GM03348 (cell line): ENCODE data around the gene MAPK8IP2.
"Not testable (repeated sequence)": the region's sequence is repeated elsewhere in the genome, so short reads cannot be mapped to it uniquely, and the experiment has no call there.

Experiments used
- DNase-seq: peaks from one replicate; pipeline ENCODE4 v3.0.0; 2012; ENCODE audit warnings: low spot score

Gene MAPK8IP2

GRCh38 chr22:50612528-50613221, 12.1 kb downstream of the MAPK8IP2 start:
- peak; percentile 33 for DNase-seq

DNA sequence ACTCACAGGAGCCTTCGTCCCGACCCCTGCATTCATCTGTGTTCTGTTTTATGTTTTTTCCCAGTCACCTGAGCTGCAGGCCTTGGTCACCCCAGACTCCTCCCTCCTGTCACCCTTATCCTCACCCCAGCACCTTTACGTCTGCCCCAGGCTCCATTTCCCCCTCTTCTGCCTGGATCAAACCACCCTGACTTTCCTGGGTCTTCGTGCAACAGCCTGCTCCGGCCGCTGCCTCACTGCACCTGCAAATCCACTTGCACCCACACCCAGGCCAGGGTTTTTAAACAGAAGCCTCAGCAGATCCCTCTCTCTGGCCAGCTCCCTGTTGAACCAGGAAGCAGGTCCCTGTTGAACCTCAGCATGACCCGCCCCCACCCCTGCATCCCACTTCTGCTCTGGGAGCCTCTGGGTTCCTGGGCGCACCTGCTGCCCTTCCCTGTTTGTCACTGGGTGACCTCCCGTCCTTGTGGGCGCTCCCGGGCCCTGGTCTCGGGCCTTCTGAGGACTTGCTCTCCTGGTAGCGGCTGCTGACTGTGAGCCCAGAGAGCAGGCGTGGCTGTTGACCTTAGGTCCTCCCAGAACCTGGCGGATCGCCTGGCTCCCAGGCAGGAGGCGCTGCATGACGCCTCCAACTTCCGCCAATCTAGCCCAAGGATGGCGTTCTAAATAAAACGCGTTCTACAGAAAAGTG, 12.8 kb downstream of the MAPK8IP2 start:
- DNase-seq: no peak

DNA sequence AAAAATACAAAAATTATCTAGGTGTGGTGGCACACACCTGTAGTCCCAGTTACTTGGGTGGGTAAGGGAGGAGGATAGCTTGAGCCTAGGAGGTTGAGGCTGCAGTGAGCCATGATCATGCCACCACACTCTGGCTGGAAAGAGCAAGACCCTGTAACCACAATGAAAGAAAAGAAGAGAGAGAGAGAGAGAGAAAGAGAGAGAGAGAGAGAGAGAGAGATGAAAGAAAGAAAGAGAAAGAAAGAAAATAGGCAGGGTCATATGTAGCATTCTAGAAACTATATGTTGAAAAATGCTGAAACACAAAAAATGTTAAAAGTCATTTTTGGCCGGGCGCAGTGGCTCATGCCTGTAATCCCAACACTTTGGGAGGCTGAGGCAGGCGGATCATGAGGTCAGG, 13.7 kb downstream of the MAPK8IP2 start:
- not testable (repeated sequence) for DNase-seq

DNA sequence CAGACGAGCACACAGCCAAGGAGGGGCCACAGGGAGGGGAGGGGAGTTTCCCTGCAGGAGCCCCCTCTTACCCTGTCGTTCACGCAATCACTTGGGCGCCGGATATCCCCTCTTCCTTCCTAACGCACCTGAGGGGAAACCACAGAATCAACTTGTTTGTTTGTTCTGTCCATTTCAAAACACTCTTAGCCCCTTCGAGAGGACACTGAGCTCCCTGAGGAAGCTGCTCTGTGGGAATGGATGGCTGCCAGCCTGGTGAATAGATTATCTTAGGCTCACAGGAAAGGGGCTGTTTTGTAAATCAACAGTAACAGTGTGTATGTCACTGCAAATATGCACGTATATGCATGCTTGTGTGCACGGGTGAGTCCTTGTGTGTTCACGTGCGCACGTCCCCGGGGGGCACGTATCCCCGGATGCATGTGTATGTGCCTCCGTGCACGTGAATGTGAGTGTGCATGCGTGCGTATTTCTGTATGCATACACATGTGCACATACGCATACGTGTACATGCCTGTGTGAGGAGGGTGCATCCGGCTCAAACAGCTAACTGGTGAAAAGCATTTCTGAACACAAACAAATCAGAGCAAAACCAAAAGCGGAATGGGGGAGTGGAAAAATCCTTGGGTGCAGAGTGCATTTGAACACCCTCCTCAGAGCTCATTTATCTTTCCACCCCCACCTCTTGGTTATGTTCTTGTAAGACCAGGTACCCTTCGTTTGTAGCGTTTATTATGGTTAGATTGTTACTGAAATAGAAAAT, 20.2 kb downstream of the MAPK8IP2 start:
- DNase-seq: peak; percentile 89

GRCh38 chr22:50621356-50621880, 20.8 kb downstream of the MAPK8IP2 start:
- peak; percentile 5 for DNase-seq

- DNase-seq: peak; percentile 19
Measured at GRCh38 chr22:50621948-50622722, 21.5 kb downstream of the MAPK8IP2 start.

- peak; percentile 29 for DNase-seq
Measured at GRCh38 chr22:50622723-50623327, 22.2 kb downstream of the MAPK8IP2 start.

- DNase-seq: no peak
Measured at GRCh38 chr22:50624347-50625130, 23.9 kb downstream of the MAPK8IP2 start.

GRCh38 chr22:50625131-50625567, 24.6 kb downstream of the MAPK8IP2 start:
- DNase-seq: no peak

- DNase-seq: no peak
Measured at GRCh38 chr22:50625568-50626313, 25.1 kb downstream of the MAPK8IP2 start.

DNA sequence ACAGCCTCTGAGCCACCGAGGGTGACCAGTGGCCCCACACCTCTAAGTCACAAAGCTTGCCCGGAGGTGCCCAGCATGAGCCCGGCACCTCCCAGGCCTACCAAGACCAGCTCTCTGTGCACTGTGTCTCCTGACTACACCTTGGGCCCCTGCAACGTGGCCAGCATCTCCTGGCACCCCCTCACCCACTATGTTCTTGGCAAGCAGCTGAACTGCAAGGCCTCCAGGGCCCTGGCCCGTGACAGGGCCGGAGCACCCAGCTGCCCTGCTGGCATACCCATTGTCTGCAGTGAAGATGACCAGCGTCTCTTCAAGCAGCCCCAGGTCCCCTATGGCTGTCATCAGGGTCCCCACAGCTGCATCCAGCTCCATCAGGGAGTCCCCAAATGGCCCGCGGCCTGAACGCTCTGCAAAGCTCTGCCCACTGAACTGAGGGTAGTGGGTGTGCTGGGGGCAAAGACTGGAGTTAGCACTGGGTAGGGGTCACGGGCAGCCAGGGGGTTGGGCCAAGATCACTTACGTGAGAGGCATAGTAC, 25.8 kb downstream of the MAPK8IP2 start:
- no peak for DNase-seq

- no peak for DNase-seq
Measured at GRCh38 chr22:50626850-50627641, 26.5 kb downstream of the MAPK8IP2 start.

DNA sequence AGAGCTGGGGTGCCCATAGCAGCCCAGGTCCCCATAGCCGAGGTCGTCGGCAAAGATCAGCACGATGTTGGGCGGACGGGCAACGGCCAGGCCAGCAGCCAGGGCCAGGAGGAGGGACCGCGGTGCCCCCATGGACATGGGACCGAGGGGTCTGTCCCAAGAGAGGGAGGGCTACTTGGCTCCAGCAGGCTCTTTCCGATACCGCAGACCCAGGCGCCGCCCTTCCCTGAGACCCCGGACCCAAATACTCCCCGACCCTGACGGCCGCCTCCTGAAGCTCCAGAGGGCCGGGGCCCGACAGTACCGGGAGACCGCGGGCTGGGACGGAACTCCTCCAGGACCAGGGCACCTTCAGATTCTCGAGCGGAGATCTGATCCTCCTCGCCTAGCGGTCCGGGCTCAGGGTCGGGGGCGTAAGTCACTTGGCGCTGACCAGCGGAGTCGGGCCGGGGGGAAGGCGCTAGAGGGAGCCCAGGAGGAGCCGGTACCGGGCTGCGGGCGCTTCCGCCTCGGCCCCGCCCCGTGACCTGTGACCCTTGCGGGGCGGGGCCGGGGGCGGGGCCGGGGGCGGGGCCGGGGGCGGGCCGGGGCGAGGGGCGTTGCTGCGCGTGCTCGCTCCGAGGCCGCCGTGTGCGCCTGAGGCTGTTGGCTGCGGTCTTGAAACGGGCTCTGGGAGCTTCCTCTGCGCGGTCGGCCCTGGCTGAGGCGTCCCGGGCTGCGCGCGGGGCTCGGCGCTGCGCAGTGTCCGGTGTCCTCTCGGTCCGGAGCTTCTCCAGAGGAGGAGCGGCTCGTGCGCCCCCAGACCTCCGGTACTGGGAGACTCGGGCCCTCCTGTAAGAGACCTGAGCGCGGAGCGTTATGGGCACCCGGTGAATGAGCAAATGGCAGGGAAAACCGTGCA, 27.3 kb downstream of the MAPK8IP2 start, which contains the start of gene ARSA:
TSS of gene ARSA (minus strand) at position 511 of the 901 bp plus-strand sequence. CDS start at position 138, 373 bp downstream.
- peak; percentile 98 for DNase-seq

- DNase-seq: peak; percentile 4
Measured at GRCh38 chr22:50628543-50629134, 28.0 kb downstream of the MAPK8IP2 start.

DNA sequence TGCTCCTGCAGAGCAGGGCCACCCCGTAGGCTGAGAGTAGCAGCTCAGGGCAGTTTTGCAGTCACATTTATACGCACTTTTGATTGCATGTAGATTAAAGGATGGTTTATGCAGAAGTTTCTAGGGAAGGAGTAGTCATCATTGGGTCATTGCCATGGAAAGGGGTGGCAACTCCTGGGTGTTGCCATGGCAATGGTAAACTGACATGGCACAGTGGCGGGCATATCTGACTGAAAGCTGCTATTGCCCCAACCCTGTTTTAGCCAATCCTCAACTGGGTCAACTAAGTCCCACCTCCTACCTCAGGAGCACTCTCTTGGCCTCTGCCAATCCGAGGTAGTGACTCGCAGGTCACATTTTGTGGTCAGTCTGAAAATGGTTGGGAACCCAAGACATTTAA, 29.8 kb downstream of the MAPK8IP2 start:
- DNase-seq: no peak

DNA sequence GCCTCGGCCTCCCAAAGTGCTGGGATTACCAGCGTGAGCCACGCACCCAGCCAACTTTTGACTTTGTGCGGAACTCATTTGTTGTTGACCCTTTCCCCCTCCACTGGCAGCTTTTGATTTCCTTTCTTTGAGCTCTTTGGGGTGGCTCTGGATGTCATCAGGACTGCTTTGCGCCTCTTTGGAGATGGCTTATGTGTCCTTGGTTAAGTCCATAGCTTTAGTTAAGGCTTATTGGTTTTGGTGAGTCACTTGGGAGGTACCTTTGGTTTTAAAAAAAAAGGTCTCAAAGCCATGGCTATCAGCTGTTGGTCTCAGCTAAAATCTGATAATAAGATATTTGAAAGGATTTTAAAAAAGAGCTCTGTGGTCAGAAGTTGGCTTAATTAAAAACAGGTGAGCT, 32.5 kb downstream of the MAPK8IP2 start:
- DNase-seq: no peak

DNA sequence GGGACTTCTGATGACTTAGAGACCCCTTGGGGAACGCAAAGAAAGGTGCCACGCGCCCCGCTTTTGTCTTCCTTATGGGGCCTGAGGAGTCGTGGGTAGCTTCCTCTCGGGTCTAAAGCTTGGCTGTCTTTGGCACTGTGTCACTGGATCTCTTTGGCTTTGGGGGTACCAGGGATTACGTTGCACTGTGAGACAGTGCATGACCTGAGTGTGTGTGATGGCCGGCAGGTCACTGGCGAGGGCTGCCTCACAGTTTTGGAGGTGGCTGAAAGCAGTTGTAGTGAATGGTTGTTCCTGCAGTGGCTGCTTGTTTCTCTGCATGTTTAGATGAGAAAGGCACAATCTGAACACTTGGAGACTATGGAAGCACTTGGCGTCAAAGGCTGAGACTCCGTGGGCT, 33.2 kb downstream of the MAPK8IP2 start:
- no peak for DNase-seq
